ENCODE data around the gene RMP24.

DNA sequence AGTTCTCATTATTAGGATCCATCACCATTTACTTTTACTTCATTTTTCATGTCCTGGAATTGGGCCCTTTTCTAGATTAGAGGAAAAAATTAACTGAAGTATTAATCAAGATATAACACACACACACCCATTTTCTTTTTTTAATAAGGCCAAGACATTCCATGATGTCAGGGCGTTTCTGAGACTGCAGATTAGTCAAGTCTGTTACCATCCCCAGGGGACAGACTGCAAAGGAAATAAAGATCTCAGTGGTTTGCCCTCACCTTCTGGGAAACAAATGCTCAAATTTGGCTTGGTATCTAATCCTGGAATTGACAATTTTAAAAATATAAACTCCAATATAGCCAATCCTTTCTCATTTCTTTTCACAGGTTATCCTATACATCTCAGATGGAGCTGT lies 27.4 kb downstream of the RMP24 start:
- no peak for TF ChIP-seq POLR2AphosphoS5 (IDR thresholded peaks at IDR 0.05)
- TF ChIP-seq, protein P1, sequence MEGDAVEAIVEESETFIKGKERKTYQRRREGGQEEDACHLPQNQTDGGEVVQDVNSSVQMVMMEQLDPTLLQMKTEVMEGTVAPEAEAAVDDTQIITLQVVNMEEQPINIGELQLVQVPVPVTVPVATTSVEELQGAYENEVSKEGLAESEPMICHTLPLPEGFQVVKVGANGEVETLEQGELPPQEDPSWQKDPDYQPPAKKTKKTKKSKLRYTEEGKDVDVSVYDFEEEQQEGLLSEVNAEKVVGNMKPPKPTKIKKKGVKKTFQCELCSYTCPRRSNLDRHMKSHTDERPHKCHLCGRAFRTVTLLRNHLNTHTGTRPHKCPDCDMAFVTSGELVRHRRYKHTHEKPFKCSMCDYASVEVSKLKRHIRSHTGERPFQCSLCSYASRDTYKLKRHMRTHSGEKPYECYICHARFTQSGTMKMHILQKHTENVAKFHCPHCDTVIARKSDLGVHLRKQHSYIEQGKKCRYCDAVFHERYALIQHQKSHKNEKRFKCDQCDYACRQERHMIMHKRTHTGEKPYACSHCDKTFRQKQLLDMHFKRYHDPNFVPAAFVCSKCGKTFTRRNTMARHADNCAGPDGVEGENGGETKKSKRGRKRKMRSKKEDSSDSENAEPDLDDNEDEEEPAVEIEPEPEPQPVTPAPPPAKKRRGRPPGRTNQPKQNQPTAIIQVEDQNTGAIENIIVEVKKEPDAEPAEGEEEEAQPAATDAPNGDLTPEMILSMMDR (IDR thresholded peaks at IDR 0.05 in 8 of 11, conservative IDR thresholded peaks at IDR 0.05 in 3 of 11) = no peak

Measured in spleen (tissue), 7 donors.